ENCODE measurements around the gene MISP. TPM values are rescaled to one million over a fixed set of nuclear protein-coding genes. Genes with fewer than 3 reads are reported as not detected.

The MISP gene
- total and polyA plus RNA-seq, 2 experiments from 2014 or later = 43.7 to 50.9 TPM

GRCh38 chr19:720345-721160 lies 30.4 kb upstream of the MISP start:
- no peaks in the 10 kb centered on the region for H3K27me3 ChIP-seq
- H3K4me1 ChIP-seq (ENCODE audit: insufficient read depth) = no peaks in the 10 kb centered on the region
- WGBS (ENCODE audit: low lambda C conversion rate, missing lambda C conversion rate) = 87% methylated on average over 14 of the region's 58 CpGs
- H3K4me3 ChIP-seq = no peak overlapping the region
- peaks cover 46% of the 10 kb centered on the region for H3K79me2 ChIP-seq
- H3K9me2 ChIP-seq (replicated peaks; ENCODE audit: insufficient read depth) = no peaks in the 10 kb centered on the region
- peaks cover 3% of the 10 kb centered on the region for H4K20me1 ChIP-seq (ENCODE audit: insufficient read depth, poor library complexity, severe bottlenecking)
- H3K36me3 ChIP-seq (replicated peaks; ENCODE audit: insufficient read depth, low read depth) = no peaks in the 10 kb centered on the region
- DNase-seq (ENCODE audit: low spot score) = no peak
- TF ChIP-seq EZH2 (IDR thresholded peaks at IDR 0.05; ENCODE audit: borderline replicate concordance) = no peak
- no peak for TF ChIP-seq CTCF (IDR thresholded peaks at IDR 0.05; ENCODE audit: poor library complexity)
- TF ChIP-seq EZH2phosphoT487 (IDR thresholded peaks at IDR 0.05; ENCODE audit: low read depth, severe bottlenecking, unreplicated experiment) = no peak
- H3K27ac ChIP-seq = no peak overlapping the region
- H3K9me3 ChIP-seq (ENCODE audit: low read depth) = no peaks in the 10 kb centered on the region
- H3K4me2 ChIP-seq = no peak overlapping the region
- H2AFZ ChIP-seq = no peak overlapping the region

GRCh38 chr19:722553-723101 lies 28.3 kb upstream of the MISP start:
- TF ChIP-seq CTCF (IDR thresholded peaks at IDR 0.05; ENCODE audit: poor library complexity) = no peak
- TF ChIP-seq EZH2 (IDR thresholded peaks at IDR 0.05; ENCODE audit: borderline replicate concordance) = no peak
- TF ChIP-seq EZH2phosphoT487 (IDR thresholded peaks at IDR 0.05; ENCODE audit: low read depth, severe bottlenecking, unreplicated experiment) = no peak
- Histone ChIP-seq H3K36me3 (replicated peaks; ENCODE audit: insufficient read depth, low read depth) (no peaks in the 10 kb centered on the region), H3K4me1 (ENCODE audit: insufficient read depth) (no peaks in the 10 kb centered on the region), H4K20me1 (ENCODE audit: insufficient read depth, poor library complexity, severe bottlenecking) (peaks cover 3% of the 10 kb centered on the region), H3K9me2 (replicated peaks; ENCODE audit: insufficient read depth) (no peaks in the 10 kb centered on the region), H3K79me2 (peaks cover 35% of the 10 kb centered on the region), H3K9me3 (ENCODE audit: low read depth) (no peaks in the 10 kb centered on the region), H3K4me2 (no peak overlapping the region), H3K27me3 (no peaks in the 10 kb centered on the region), H3K27ac (no peak overlapping the region), H3K4me3 (no peak overlapping the region), H2AFZ (no peak overlapping the region)
- 85% methylated on average over 14 of the region's 17 CpGs for WGBS (ENCODE audit: low lambda C conversion rate, missing lambda C conversion rate)
- no peak for DNase-seq (ENCODE audit: low spot score)

- Histone ChIP-seq H3K79me2 (peaks cover 31% of the 10 kb centered on the region), H3K27me3 (no peaks in the 10 kb centered on the region), H4K20me1 (ENCODE audit: insufficient read depth, poor library complexity, severe bottlenecking) (peaks cover 3% of the 10 kb centered on the region), H2AFZ (no peak overlapping the region), H3K9me3 (ENCODE audit: low read depth) (no peaks in the 10 kb centered on the region), H3K9me2 (replicated peaks; ENCODE audit: insufficient read depth) (no peaks in the 10 kb centered on the region), H3K4me2 (no peak overlapping the region), H3K36me3 (replicated peaks; ENCODE audit: insufficient read depth, low read depth) (no peaks in the 10 kb centered on the region), H3K4me1 (ENCODE audit: insufficient read depth) (no peaks in the 10 kb centered on the region), H3K27ac (no peak overlapping the region), H3K4me3 (no peak overlapping the region)
- DNase-seq (ENCODE audit: low spot score) = no peak
- no peak for TF ChIP-seq EZH2phosphoT487 (IDR thresholded peaks at IDR 0.05; ENCODE audit: low read depth, severe bottlenecking, unreplicated experiment)
- TF ChIP-seq EZH2 (IDR thresholded peaks at IDR 0.05; ENCODE audit: borderline replicate concordance) = no peak
- TF ChIP-seq CTCF (IDR thresholded peaks at IDR 0.05; ENCODE audit: poor library complexity) = no peak
- WGBS (ENCODE audit: low lambda C conversion rate, missing lambda C conversion rate) = 88% methylated on average over 13 of the region's 13 CpGs
These were observed 27.7 kb upstream of the MISP start for GRCh38 chr19:723247-723646.

Measured in hepatocyte (in vitro differentiated cells).